SH-SY5Y (cell line): ENCODE measurements around the gene CCDC102A.

Experiments used
- GATA2 ChIP-seq: IDR thresholded peaks from 2 replicates; pipeline ENCODE4 v1.6.1; 2011; ENCODE audit warnings: mild to moderate bottlenecking, low read depth, low read length
- GATA3 ChIP-seq: IDR thresholded peaks from 2 replicates; pipeline ENCODE4 v1.6.1; 2011; ENCODE audit warnings: low read depth, mild to moderate bottlenecking, low read length, moderate library complexity

DNA sequence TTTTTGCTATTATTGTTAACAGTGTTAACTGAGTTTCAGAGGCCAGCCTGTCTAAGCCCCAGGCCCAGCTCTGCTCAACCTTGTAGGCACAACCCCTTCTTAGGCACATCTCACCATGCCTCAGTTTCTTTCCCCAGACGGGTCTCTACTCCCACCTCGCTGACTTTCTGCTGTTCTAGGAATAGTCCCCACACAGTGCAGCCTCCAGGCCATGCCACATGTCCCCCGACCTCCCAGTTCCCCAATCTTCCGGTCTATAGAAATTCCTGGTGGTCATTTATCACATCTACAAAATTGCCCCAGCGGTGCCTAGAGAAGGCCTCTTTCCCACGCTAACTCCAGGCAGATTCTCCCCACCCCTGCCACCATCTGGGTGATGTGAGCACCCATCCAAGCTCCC is 40.8 kb upstream of the CCDC102A start:
- TF ChIP-seq GATA2 = no peak
- no peak for TF ChIP-seq GATA3
